Loucy (cell line): Measurements from ENCODE around the gene RCOR2.

Source experiments
- H2AFZ ChIP-seq: fragments of 200-600 bp; sonication (generic); 2 replicates; pipeline ENCODE4 v1.6.0; 2016; ENCODE audit warnings: antibody characterized with exemption, mild to moderate bottlenecking, low read length, moderate library complexity
- H3F3A ChIP-seq: fragments of 200-600 bp; 2 replicates; pipeline ENCODE4 v1.6.0; 2016; ENCODE audit warnings: antibody characterized with exemption, low read depth, mild to moderate bottlenecking
- H3K27me3 ChIP-seq: fragments of 200-600 bp; sonication (generic); 2 replicates; pipeline ENCODE4 v1.6.1; 2014; ENCODE audit warnings: low read length, mild to moderate bottlenecking; ENCODE audit not compliant: insufficient read depth, poor library complexity, severe bottlenecking
- H3K36me3 ChIP-seq: fragments of 200-600 bp; sonication (generic); 2 replicates; pipeline ENCODE4 v1.6.1; 2016; ENCODE audit warnings: low read length; ENCODE audit not compliant: insufficient read depth
- H3K4me1 ChIP-seq: fragments of 200-600 bp; sonication (generic); 2 replicates; pipeline ENCODE4 v1.5.1; 2014; ENCODE audit warnings: low read length, mild to moderate bottlenecking; ENCODE audit not compliant: insufficient read depth, poor library complexity, severe bottlenecking
- H3K4me2 ChIP-seq: fragments of 200-600 bp; sonication (generic); 2 replicates; pipeline ENCODE4 v1.6.0; 2014; ENCODE audit warnings: antibody characterized with exemption, low read length, low read depth, mild to moderate bottlenecking; ENCODE audit not compliant: poor library complexity, severe bottlenecking
- H3K4me3 ChIP-seq: fragments of 200-600 bp; sonication (generic); 2 replicates; pipeline ENCODE4 v1.5.1; 2014; ENCODE audit warnings: low read length, mild to moderate bottlenecking, mixed read lengths; ENCODE audit not compliant: poor library complexity, severe bottlenecking
- H3K79me2 ChIP-seq: fragments of 200-600 bp; sonication (generic); 2 replicates; pipeline ENCODE4 v1.6.1; 2014; ENCODE audit warnings: low read length; ENCODE audit not compliant: insufficient read depth
- H3K9ac ChIP-seq: fragments of 200-600 bp; sonication (generic); 2 replicates; pipeline ENCODE4 v1.6.0; 2014; ENCODE audit warnings: mild to moderate bottlenecking, low read depth, low read length, moderate library complexity; ENCODE audit not compliant: poor library complexity, severe bottlenecking
- H3K9me2 ChIP-seq: fragments of 200-600 bp; sonication (generic); replicated peaks from 2 replicates; pipeline ENCODE4 v1.6.1; 2016; ENCODE audit warnings: low read depth, low read length, mixed read lengths
- H3K9me3 ChIP-seq: fragments of 200-600 bp; sonication (generic); 2 replicates; pipeline ENCODE4 v1.6.1; 2014; ENCODE audit warnings: mild to moderate bottlenecking, antibody characterized with exemption, low read length, low read depth; ENCODE audit not compliant: insufficient read depth
- H4K20me1 ChIP-seq: fragments of 200-600 bp; sonication (generic); 2 replicates; pipeline ENCODE4 v1.6.0; 2014; ENCODE audit warnings: antibody characterized with exemption, low read length, mild to moderate bottlenecking; ENCODE audit not compliant: insufficient read depth, poor library complexity, severe bottlenecking
- EZH2phosphoT487 ChIP-seq: fragments of 200-600 bp; IDR thresholded peaks from 2 replicates; pipeline ENCODE4 v1.6.1; 2018; ENCODE audit warnings: antibody characterized with exemption, mild to moderate bottlenecking, moderate library complexity, borderline replicate concordance
- TF ChIP-seq, protein P1 (sequence below): fragments of 200-600 bp; sonication (generic); conservative IDR thresholded peaks from 2 replicates; pipeline ENCODE4 v1.5.1; 2014; ENCODE audit warnings: mild to moderate bottlenecking, antibody characterized with exemption, low read length

The RCOR2 gene

DNA sequence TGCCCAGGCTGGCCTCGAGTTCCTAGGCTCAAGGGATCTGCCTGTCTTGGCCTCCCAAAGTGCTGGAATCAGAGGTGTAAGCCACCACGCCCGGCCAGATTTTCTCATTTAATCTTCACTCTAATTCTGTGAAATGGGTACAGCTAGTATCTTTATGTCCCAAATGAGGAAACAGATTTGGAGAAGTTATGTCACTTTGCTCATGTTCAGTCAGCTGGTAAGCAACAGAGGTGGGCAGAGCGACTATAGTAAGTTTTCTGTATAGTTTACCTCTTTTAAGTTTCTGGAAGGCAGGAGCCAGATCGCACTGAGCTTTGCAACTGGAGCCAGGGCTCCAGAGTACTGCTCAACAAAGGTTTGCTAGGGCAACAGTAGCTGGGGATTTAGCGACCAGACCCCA lies 33.2 kb downstream of the RCOR2 start:
- Histone ChIP-seq H4K20me1 (peaks cover 43% of the 10 kb centered on the region), H3K9me3 (no peaks in the 10 kb centered on the region), H3K4me3 (no peak overlapping the region), H3K36me3 (peaks cover 7% of the 10 kb centered on the region; the same call in 1 of the 2 replicates), H3K9me2 (no peaks in the 10 kb centered on the region), H3K4me1 (peaks cover 32% of the 10 kb centered on the region), H3K27me3 (no peaks in the 10 kb centered on the region), H3K4me2 (no peak overlapping the region), H2AFZ (no peak overlapping the region), H3K9ac (no peak overlapping the region), H3K79me2 (peaks cover 83% of the 10 kb centered on the region), H3F3A (no peaks in the 10 kb centered on the region)
- TF ChIP-seq, protein P1, sequence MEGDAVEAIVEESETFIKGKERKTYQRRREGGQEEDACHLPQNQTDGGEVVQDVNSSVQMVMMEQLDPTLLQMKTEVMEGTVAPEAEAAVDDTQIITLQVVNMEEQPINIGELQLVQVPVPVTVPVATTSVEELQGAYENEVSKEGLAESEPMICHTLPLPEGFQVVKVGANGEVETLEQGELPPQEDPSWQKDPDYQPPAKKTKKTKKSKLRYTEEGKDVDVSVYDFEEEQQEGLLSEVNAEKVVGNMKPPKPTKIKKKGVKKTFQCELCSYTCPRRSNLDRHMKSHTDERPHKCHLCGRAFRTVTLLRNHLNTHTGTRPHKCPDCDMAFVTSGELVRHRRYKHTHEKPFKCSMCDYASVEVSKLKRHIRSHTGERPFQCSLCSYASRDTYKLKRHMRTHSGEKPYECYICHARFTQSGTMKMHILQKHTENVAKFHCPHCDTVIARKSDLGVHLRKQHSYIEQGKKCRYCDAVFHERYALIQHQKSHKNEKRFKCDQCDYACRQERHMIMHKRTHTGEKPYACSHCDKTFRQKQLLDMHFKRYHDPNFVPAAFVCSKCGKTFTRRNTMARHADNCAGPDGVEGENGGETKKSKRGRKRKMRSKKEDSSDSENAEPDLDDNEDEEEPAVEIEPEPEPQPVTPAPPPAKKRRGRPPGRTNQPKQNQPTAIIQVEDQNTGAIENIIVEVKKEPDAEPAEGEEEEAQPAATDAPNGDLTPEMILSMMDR, result no peak
- TF ChIP-seq EZH2phosphoT487, result no peak

- no peak overlapping the region for H3K9ac ChIP-seq
- no peaks in the 10 kb centered on the region for H3F3A ChIP-seq
- no peak for TF ChIP-seq EZH2phosphoT487
- TF ChIP-seq, protein P1, result no peak
- peak overlapping the region; percentile 2 for H3K4me2 ChIP-seq
- no peak overlapping the region for H2AFZ ChIP-seq
- no peaks in the 10 kb centered on the region for H3K9me2 ChIP-seq
- H3K4me1 ChIP-seq, result peaks cover 21% of the 10 kb centered on the region
- H4K20me1 ChIP-seq, result peaks cover 42% of the 10 kb centered on the region
- no peak overlapping the region for H3K4me3 ChIP-seq
- peaks cover 85% of the 10 kb centered on the region for H3K79me2 ChIP-seq
- no peaks in the 10 kb centered on the region for H3K9me3 ChIP-seq
- H3K36me3 ChIP-seq, result peaks cover 10% of the 10 kb centered on the region; the same call in 1 of the 2 replicates
- H3K27me3 ChIP-seq, result no peaks in the 10 kb centered on the region
These were observed 34.3 kb downstream of the RCOR2 start for GRCh38 chr11:63882555-63883242.

- Histone ChIP-seq H3K9me3 (no peaks in the 10 kb centered on the region), H3K4me2 (no peak overlapping the region), H3K4me3 (no peak overlapping the region), H3K27me3 (no peaks in the 10 kb centered on the region), H3K36me3 (peaks cover 17% of the 10 kb centered on the region; the same call in 1 of the 2 replicates), H2AFZ (no peak overlapping the region), H3K9me2 (no peaks in the 10 kb centered on the region), H4K20me1 (peaks cover 39% of the 10 kb centered on the region), H3K79me2 (peaks cover 94% of the 10 kb centered on the region), H3F3A (no peaks in the 10 kb centered on the region), H3K4me1 (peaks cover 13% of the 10 kb centered on the region), H3K9ac (no peak overlapping the region)
- TF ChIP-seq, protein P1, result no peak
- TF ChIP-seq EZH2phosphoT487, result no peak
These were observed 36.6 kb downstream of the RCOR2 start for GRCh38 chr11:63880403-63880790.
